Astrocyte of the spinal cord (primary cell): ENCODE measurements around the gene GAS7.

ENCODE experiments used
- DNase-seq: peaks from one replicate; pipeline ENCODE4 v3.0.0; 2011; ENCODE audit warnings: low read depth, low spot score
- H3K4me3 ChIP-seq: 2 replicates; pipeline ENCODE4 v1.5.1; 2011; ENCODE audit warnings: low read depth, mild to moderate bottlenecking, low read length, moderate library complexity
- in situ Hi-C: cut with HindIII; loops from 2 replicates; pipeline ENCODE4 v1.10.0; 2017; ENCODE audit warnings: low sequenced_read_pairs
- TF ChIP-seq, protein P1 (sequence below): IDR thresholded peaks from 2 replicates; pipeline ENCODE4 v1.5.1; 2012; ENCODE audit warnings: low read depth, mild to moderate bottlenecking, low read length, inconsistent platforms

The GAS7 gene

DNA sequence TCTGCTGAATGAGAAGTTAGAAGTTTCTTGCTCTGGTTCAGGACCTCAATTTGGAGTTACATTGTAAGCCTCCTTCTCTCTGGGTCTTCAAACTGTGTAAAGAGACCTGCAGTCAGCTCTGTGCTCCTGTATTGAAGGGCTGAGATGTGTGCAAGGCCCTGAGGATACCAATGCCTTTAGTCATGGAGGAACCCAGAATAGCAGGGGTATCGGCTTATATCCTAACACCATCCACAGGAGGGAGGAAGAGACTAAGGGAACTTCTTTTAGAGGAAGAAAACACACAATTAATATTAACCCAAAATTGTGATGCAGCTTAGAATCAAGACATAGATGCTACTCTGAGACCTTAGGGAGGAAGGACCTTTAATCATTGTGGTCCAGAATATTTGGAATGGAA lies 336.2 kb downstream of the GAS7 start:
- H3K4me3 ChIP-seq = no peak overlapping the region
- TF ChIP-seq, protein P1, sequence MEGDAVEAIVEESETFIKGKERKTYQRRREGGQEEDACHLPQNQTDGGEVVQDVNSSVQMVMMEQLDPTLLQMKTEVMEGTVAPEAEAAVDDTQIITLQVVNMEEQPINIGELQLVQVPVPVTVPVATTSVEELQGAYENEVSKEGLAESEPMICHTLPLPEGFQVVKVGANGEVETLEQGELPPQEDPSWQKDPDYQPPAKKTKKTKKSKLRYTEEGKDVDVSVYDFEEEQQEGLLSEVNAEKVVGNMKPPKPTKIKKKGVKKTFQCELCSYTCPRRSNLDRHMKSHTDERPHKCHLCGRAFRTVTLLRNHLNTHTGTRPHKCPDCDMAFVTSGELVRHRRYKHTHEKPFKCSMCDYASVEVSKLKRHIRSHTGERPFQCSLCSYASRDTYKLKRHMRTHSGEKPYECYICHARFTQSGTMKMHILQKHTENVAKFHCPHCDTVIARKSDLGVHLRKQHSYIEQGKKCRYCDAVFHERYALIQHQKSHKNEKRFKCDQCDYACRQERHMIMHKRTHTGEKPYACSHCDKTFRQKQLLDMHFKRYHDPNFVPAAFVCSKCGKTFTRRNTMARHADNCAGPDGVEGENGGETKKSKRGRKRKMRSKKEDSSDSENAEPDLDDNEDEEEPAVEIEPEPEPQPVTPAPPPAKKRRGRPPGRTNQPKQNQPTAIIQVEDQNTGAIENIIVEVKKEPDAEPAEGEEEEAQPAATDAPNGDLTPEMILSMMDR = no peak
- in situ Hi-C loops = no loop called here
- DNase-seq = no peak

DNA sequence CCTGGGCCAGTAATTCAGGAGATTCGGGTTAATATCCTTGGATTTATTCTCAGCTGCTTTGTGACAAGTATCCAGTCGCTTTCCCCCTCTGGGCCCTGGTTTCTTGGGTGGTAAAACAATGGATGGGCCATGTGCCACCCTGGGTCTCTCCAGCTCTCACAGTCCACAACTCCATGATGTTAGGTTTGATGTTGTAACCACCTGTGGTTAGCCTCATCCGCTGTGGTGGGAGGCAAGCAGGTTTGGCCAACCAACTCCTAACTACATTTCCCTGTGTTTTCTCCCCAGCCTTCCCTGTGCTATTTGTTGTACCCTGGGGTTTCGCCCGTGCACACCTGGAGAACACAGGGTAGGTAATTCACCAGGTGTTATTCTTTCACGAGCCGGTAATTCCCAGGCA lies 337.6 kb downstream of the GAS7 start:
- H3K4me3 ChIP-seq = no peak overlapping the region
- no peak for DNase-seq
- TF ChIP-seq, protein P1 = no peak
- in situ Hi-C loops = no loop called here
